ENCODE results near the gene FFAR3. TPM values are rescaled to one million over a fixed set of nuclear protein-coding genes. Genes with fewer than 3 reads are reported as not detected.

Gene FFAR3
- total RNA-seq, 2 experiments from 2014 or later, result 1.1 TPM

- ChIA-PET POLR2A (no interaction called here), CTCF (no interaction called here)
- peaks cover 3% of the 10 kb centered on the region for H3K9me3 Mint-ChIP-seq
- H3K4me1 Mint-ChIP-seq (ENCODE audit: low read depth), result peaks cover 7% of the 10 kb centered on the region
- H3K27me3 Mint-ChIP-seq, result no peaks in the 10 kb centered on the region
- no peak overlapping the region for H3K27ac Mint-ChIP-seq
- no peak for DNase-seq
- H3K36me3 Mint-ChIP-seq, result no peaks in the 10 kb centered on the region
- intact Hi-C loops (cut with micrococcal nuclease), result no loop called here
- no peak overlapping the region for H3K4me3 Mint-ChIP-seq
Measured at GRCh38 chr19:35317464-35318043, 40.7 kb upstream of the FFAR3 start.

GRCh38 chr19:35318679-35319448 lies 39.4 kb upstream of the FFAR3 start:
- intact Hi-C loops (cut with micrococcal nuclease), result no loop called here
- Mint-ChIP-seq H3K36me3 (no peaks in the 10 kb centered on the region), H3K27ac (no peak overlapping the region), H3K9me3 (peaks cover 3% of the 10 kb centered on the region), H3K27me3 (no peaks in the 10 kb centered on the region), H3K4me1 (ENCODE audit: low read depth) (peaks cover 7% of the 10 kb centered on the region), H3K4me3 (no peak overlapping the region)
- peak; percentile 51 for DNase-seq
- ChIA-PET CTCF (no interaction called here), POLR2A (no interaction called here)

GRCh38 chr19:35320065-35320713 lies 38.1 kb upstream of the FFAR3 start:
- Mint-ChIP-seq H3K4me3 (no peak overlapping the region), H3K4me1 (ENCODE audit: low read depth) (peaks cover 7% of the 10 kb centered on the region), H3K36me3 (no peaks in the 10 kb centered on the region), H3K27me3 (no peaks in the 10 kb centered on the region), H3K9me3 (peaks cover 3% of the 10 kb centered on the region), H3K27ac (no peak overlapping the region)
- ChIA-PET POLR2A (no interaction called here), CTCF (interaction anchor here (0.9 kb wide), 1 partner anchor 167 kb away, joined by 3 read pairs; no protein-coding TSS in a partner anchor)
- no peak for DNase-seq
- intact Hi-C loops (cut with micrococcal nuclease), result no loop called here

GRCh38 chr19:35321291-35321690 lies 37.0 kb upstream of the FFAR3 start:
- POLR2A ChIA-PET, result no interaction called here
- H3K36me3 Mint-ChIP-seq, result no peaks in the 10 kb centered on the region
- peak overlapping the region; percentile 5 for H3K27ac Mint-ChIP-seq
- H3K4me3 Mint-ChIP-seq, result no peak overlapping the region
- peaks cover 3% of the 10 kb centered on the region for H3K9me3 Mint-ChIP-seq
- no peaks in the 10 kb centered on the region for H3K27me3 Mint-ChIP-seq
- intact Hi-C loops (cut with micrococcal nuclease), result no loop called here
- peaks cover 7% of the 10 kb centered on the region for H3K4me1 Mint-ChIP-seq (ENCODE audit: low read depth)
- DNase-seq, result no peak
- CTCF ChIA-PET, result no interaction called here

- no peak for DNase-seq
- H3K27me3 Mint-ChIP-seq, result no peaks in the 10 kb centered on the region
- intact Hi-C loops (cut with micrococcal nuclease), result no loop called here
- H3K27ac Mint-ChIP-seq, result no peak overlapping the region
- no peaks in the 10 kb centered on the region for H3K36me3 Mint-ChIP-seq
- peaks cover 3% of the 10 kb centered on the region for H3K9me3 Mint-ChIP-seq
- no peak overlapping the region for H3K4me3 Mint-ChIP-seq
- ChIA-PET POLR2A (no interaction called here), CTCF (no interaction called here)
- H3K4me1 Mint-ChIP-seq (ENCODE audit: low read depth), result peaks cover 7% of the 10 kb centered on the region
Measured at GRCh38 chr19:35322014-35322413, 36.2 kb upstream of the FFAR3 start.

GRCh38 chr19:35327642-35328041 lies 30.6 kb upstream of the FFAR3 start:
- Mint-ChIP-seq H3K27ac (no peak overlapping the region), H3K36me3 (no peaks in the 10 kb centered on the region), H3K4me3 (no peak overlapping the region), H3K27me3 (peaks cover 11% of the 10 kb centered on the region), H3K9me3 (no peaks in the 10 kb centered on the region), H3K4me1 (ENCODE audit: low read depth) (peaks cover 4% of the 10 kb centered on the region)
- CTCF ChIA-PET, result no interaction called here
- POLR2A ChIA-PET, result no interaction called here
- no peak for DNase-seq
- intact Hi-C loops (cut with micrococcal nuclease), result no loop called here

- no peak within 1 kb of the TSS for H3K4me3 Mint-ChIP-seq
- no peak for DNase-seq
- H3K9me3 Mint-ChIP-seq, result no peaks in the 10 kb centered on the region
- peaks cover 13% of the 10 kb centered on the region for H3K4me1 Mint-ChIP-seq (ENCODE audit: low read depth)
- intact Hi-C loops (cut with micrococcal nuclease), result no loop called here
- CTCF ChIA-PET, result interaction anchor here (1.0 to 1.2 kb wide), 2 partner anchors 142 to 166 kb away, joined by 3 read pairs; no protein-coding TSS in a partner anchor
- H3K27me3 Mint-ChIP-seq, result peaks cover 11% of the 10 kb centered on the region
- POLR2A ChIA-PET, result no interaction called here
- no peak within 1 kb of the TSS for H3K27ac Mint-ChIP-seq
- no peaks in the 10 kb centered on the region for H3K36me3 Mint-ChIP-seq
Measured at GRCh38 chr19:35328851-35329285, 29.4 kb upstream of the FFAR3 start, which contains the start of gene CD22. Gene CD22 (plus strand): TSS chr19:35329187. CDS start chr19:35332041, 2,854 bp downstream.

GRCh38 chr19:35329323-35329722 lies 28.9 kb upstream of the FFAR3 start:
- no peaks in the 10 kb centered on the region for H3K36me3 Mint-ChIP-seq
- POLR2A ChIA-PET, result no interaction called here
- peaks cover 16% of the 10 kb centered on the region for H3K4me1 Mint-ChIP-seq (ENCODE audit: low read depth)
- CTCF ChIA-PET, result no interaction called here
- H3K27ac Mint-ChIP-seq, result no peak overlapping the region
- H3K9me3 Mint-ChIP-seq, result no peaks in the 10 kb centered on the region
- intact Hi-C loops (cut with micrococcal nuclease), result no loop called here
- DNase-seq, result no peak
- H3K4me3 Mint-ChIP-seq, result no peak overlapping the region
- H3K27me3 Mint-ChIP-seq, result peaks cover 13% of the 10 kb centered on the region

- H3K36me3 Mint-ChIP-seq, result no peaks in the 10 kb centered on the region
- peaks cover 21% of the 10 kb centered on the region for H3K4me1 Mint-ChIP-seq (ENCODE audit: low read depth)
- H3K27ac Mint-ChIP-seq, result no peak overlapping the region
- no peak overlapping the region for H3K4me3 Mint-ChIP-seq
- peaks cover 13% of the 10 kb centered on the region for H3K27me3 Mint-ChIP-seq
- H3K9me3 Mint-ChIP-seq, result no peaks in the 10 kb centered on the region
- no peak for DNase-seq
- intact Hi-C loops (cut with micrococcal nuclease), result no loop called here
- ChIA-PET POLR2A (no interaction called here), CTCF (interaction anchor here (1.0 kb wide), 1 partner anchor 138 kb away, joined by 3 read pairs; no protein-coding TSS in a partner anchor)
Measured at GRCh38 chr19:35330475-35330874, 27.8 kb upstream of the FFAR3 start.

GRCh38 chr19:35331551-35332214 lies 26.6 kb upstream of the FFAR3 start:
- H3K27me3 Mint-ChIP-seq, result peaks cover 15% of the 10 kb centered on the region
- CTCF ChIA-PET, result interaction anchor here (0.9 to 1.5 kb wide), 3 partner anchors 18 to 136 kb away, joined by 3 to 4 read pairs (median 3); no protein-coding TSS in a partner anchor
- intact Hi-C loops (cut with micrococcal nuclease), result no loop called here

GRCh38 chr19:35332817-35333216 lies 25.4 kb upstream of the FFAR3 start:
- ChIA-PET POLR2A (interaction anchor here (1.1 kb wide), 1 partner anchor 15 kb away, joined by 3 read pairs; the partner anchor contains the start of gene FFAR1), CTCF (interaction anchor here (1.0 to 1.9 kb wide), 5 partner anchors 13 to 221 kb away, joined by 3 to 9 read pairs (median 4); no protein-coding TSS in a partner anchor)
- Mint-ChIP-seq H3K4me1 (ENCODE audit: low read depth) (peaks cover 21% of the 10 kb centered on the region), H3K27ac (no peak overlapping the region), H3K27me3 (peaks cover 12% of the 10 kb centered on the region), H3K4me3 (no peak overlapping the region), H3K9me3 (no peaks in the 10 kb centered on the region), H3K36me3 (no peaks in the 10 kb centered on the region)
- intact Hi-C loops (cut with micrococcal nuclease), result no loop called here
- peak; percentile 64 for DNase-seq

More at GRCh38 chr19:35331551-35332214, 26.6 kb upstream of the FFAR3 start:
- no peaks in the 10 kb centered on the region for H3K9me3 Mint-ChIP-seq
- POLR2A ChIA-PET, result no interaction called here
- no peak overlapping the region for H3K27ac Mint-ChIP-seq
- no peak overlapping the region for H3K4me3 Mint-ChIP-seq
- peaks cover 21% of the 10 kb centered on the region for H3K4me1 Mint-ChIP-seq (ENCODE audit: low read depth)
- DNase-seq, result no peak
- no peaks in the 10 kb centered on the region for H3K36me3 Mint-ChIP-seq

All from activated CD4-positive, alpha-beta memory T cell treated with anti-CD3 and anti-CD28 coated beads for 36 hours (primary cell).